Choroid plexus epithelial cell (primary cell): ENCODE results near the gene POLR1C.
"Not testable (repeated sequence)": the region's sequence is repeated elsewhere in the genome, so short reads cannot be mapped to it uniquely, and the experiment has no call there.

Source experiments
- DNase-seq: peaks from one replicate; pipeline ENCODE4 v3.0.0-alpha.2; 2010; ENCODE audit warnings: low read depth
- H3K4me3 ChIP-seq: 2 replicates; pipeline ENCODE4 v1.5.1; 2011; ENCODE audit warnings: low read depth, mild to moderate bottlenecking, control low read depth, low read length, moderate library complexity
- TF ChIP-seq, protein P1 (sequence below): conservative IDR thresholded peaks from 2 replicates; pipeline ENCODE4 v1.5.1; 2011; ENCODE audit warnings: low read depth, mild to moderate bottlenecking, control low read depth, inconsistent platforms, low read length, moderate library complexity

Gene POLR1C

DNA sequence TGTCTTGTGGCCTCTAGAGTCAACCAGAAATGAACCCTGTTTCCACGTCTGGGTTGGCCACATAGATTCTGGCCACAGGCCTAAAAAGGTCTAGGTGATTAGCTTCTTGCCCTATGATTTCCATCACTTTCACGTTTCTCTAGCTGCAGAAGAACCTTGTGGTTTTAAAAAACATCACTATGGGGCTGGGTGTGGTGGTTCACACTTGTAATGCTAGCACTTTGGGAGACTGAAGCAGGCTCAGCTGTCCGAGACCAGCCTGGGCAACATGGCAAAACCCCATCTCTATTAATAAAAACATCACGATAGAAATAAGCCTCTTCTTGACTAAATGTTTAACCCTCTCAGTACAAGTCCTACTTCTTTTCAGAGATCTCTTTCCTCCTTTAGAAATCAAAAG, 27.6 kb downstream of the POLR1C start:
- DNase-seq: no peak
- TF ChIP-seq, protein P1, sequence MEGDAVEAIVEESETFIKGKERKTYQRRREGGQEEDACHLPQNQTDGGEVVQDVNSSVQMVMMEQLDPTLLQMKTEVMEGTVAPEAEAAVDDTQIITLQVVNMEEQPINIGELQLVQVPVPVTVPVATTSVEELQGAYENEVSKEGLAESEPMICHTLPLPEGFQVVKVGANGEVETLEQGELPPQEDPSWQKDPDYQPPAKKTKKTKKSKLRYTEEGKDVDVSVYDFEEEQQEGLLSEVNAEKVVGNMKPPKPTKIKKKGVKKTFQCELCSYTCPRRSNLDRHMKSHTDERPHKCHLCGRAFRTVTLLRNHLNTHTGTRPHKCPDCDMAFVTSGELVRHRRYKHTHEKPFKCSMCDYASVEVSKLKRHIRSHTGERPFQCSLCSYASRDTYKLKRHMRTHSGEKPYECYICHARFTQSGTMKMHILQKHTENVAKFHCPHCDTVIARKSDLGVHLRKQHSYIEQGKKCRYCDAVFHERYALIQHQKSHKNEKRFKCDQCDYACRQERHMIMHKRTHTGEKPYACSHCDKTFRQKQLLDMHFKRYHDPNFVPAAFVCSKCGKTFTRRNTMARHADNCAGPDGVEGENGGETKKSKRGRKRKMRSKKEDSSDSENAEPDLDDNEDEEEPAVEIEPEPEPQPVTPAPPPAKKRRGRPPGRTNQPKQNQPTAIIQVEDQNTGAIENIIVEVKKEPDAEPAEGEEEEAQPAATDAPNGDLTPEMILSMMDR: no peak
- no peak overlapping the region for H3K4me3 ChIP-seq

DNA sequence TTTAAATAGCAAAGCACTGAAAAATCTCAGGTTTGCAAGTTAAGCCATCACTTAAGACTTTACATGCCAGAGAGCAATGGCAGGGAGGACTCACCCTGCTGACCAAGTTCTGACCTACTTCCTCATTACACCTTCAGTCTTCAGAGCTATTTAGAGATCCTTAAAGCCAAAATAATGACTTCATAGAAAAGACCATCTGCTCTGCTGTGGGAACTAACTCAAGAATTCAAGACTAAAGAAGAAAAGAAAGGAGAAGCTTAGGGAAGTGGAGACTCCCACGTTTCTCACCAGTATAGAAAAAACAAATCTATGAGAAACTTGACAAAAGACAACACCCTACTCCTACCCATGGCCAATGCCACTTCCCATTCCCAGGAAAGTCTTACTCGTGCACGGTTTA, 30.3 kb downstream of the POLR1C start:
- DNase-seq: no peak
- no peak overlapping the region for H3K4me3 ChIP-seq
- TF ChIP-seq, protein P1: no peak

DNA sequence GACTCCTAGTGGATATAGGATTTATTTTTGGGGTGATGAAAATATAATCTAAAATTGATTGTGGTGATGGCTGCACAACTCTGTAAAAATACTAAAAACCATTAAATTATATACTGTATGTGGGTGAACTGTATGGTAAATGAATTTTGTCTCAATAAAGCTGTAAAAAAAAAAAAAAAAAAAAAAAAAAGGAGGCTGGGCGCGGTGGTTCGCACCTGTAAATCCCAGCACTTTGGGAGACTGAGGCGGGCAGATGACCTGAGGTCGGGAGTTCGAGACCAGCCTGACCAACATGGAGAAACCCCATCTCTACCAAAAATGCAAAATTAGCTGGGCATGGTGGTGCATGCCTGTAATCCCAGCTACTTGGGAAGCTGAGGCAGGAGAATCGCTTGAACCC, 40.7 kb downstream of the POLR1C start:
- not testable (repeated sequence) for DNase-seq

DNA sequence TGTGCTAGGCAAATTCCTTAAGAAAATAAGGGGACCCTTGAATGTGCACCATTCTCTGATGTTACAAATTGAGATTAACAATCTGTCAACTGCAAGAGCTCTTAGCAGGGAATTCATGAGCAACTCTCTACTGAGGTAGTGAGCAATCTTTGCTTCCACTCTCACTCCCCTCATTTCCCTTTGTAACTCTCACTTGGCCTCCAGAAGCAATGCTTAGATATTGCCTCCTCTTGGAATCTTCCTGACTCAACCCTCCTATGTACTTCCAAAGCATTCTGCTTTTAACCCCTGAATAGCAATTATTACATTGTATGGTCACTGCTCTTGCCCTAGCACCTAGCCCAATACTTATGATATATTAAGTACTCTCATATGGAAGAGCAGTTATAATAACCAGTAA, 42.4 kb downstream of the POLR1C start:
- no peak for DNase-seq
- no peak overlapping the region for H3K4me3 ChIP-seq
- TF ChIP-seq, protein P1: no peak

More for the DNA sequence above, 40.7 kb downstream of the POLR1C start:
- H3K4me3 ChIP-seq: not testable (repeated sequence)

DNA sequence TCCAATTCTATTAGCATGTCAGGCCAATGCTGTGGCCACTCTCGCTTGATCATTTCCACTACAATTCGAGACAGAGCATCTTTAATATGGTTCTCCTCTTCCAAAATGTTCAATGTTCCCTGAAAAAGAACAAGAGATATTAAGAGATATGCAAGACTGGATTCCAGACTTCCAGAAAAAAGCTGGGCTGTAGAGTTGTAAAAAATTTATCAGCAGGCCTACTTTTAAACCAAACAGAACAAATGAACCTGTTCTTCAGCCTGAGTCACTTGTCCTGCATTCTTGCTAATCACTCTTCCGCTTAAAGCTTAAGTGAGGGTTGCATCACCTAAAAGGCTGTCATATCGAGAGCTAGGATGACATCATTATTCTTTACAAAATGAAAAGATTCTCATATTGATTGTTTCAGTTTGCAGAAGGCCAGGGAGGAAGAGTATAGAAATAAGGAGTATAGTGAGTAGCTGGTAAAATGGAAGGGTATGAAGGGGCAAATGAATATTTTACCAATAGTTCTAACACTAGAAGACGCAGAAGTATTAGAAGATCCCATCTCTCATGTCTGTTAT, 54.1 kb downstream of the POLR1C start:
- DNase-seq: peak; percentile 68
- H3K4me3 ChIP-seq: no peak overlapping the region
- TF ChIP-seq, protein P1: no peak
